ENCODE results near the gene ANGPTL5. TPM values are rescaled to one million over a fixed set of nuclear protein-coding genes. Genes with fewer than 3 reads are reported as not detected.

Gene ANGPTL5
- total and polyA plus RNA-seq, 2 experiments from 2014 or later, result not detected

DNA sequence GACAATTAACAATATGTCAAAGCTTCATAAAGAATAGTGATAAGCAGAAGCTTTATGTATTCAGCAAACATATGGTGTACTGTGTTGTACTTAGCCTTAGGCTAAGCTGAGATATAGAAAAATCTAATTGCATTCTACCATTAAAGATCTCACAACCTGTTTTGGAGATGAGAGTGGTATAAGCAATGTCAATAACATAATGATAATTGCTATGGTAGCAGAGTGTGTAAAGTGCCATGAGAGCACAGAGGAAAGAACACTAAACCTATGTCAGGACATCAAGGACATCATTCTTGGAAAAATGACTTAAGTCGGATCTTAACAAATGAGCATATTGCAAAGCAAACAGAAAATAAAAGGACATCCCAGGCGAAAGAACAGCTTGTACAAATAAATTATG is 28.6 kb upstream of the ANGPTL5 start:
- Mint-ChIP-seq H3K36me3 (ENCODE audit: low read depth) (no peaks in the 10 kb centered on the region), H3K4me1 (0 out of 3 replicates have a peak, but pooled peaks cover 8% of the 10 kb centered on the region), H3K27me3 (ENCODE audit: insufficient read depth, low read depth, poor library complexity) (peaks cover 1% of the 10 kb centered on the region), H3K9me3 (no peaks in the 10 kb centered on the region), H3K27ac (no peak overlapping the region), H3K4me3 (no peak overlapping the region)
- no peak overlapping the region for H2AFZ ChIP-seq
- H4K20me1 ChIP-seq (replicated peaks; ENCODE audit: insufficient read depth), result no peaks in the 10 kb centered on the region
- H3F3A ChIP-seq (replicated peaks; ENCODE audit: low read depth), result no peaks in the 10 kb centered on the region
- ATAC-seq (no peak), DNase-seq (ENCODE audit: low spot score) (no peak)
- H3K4me2 ChIP-seq, result no peak overlapping the region
- H3K9me2 ChIP-seq (ENCODE audit: insufficient read depth), result no peaks in the 10 kb centered on the region
- no peak overlapping the region for H3K4me3 ChIP-seq
- H3K36me3 ChIP-seq (ENCODE audit: insufficient read depth), result no peaks in the 10 kb centered on the region
- H3K27ac ChIP-seq (ENCODE audit: low read depth), result no peak overlapping the region
- peaks cover 4% of the 10 kb centered on the region; the same call in 1 of the 2 replicates for H3K4me1 ChIP-seq (ENCODE audit: insufficient read depth)
- TF ChIP-seq, protein P1, sequence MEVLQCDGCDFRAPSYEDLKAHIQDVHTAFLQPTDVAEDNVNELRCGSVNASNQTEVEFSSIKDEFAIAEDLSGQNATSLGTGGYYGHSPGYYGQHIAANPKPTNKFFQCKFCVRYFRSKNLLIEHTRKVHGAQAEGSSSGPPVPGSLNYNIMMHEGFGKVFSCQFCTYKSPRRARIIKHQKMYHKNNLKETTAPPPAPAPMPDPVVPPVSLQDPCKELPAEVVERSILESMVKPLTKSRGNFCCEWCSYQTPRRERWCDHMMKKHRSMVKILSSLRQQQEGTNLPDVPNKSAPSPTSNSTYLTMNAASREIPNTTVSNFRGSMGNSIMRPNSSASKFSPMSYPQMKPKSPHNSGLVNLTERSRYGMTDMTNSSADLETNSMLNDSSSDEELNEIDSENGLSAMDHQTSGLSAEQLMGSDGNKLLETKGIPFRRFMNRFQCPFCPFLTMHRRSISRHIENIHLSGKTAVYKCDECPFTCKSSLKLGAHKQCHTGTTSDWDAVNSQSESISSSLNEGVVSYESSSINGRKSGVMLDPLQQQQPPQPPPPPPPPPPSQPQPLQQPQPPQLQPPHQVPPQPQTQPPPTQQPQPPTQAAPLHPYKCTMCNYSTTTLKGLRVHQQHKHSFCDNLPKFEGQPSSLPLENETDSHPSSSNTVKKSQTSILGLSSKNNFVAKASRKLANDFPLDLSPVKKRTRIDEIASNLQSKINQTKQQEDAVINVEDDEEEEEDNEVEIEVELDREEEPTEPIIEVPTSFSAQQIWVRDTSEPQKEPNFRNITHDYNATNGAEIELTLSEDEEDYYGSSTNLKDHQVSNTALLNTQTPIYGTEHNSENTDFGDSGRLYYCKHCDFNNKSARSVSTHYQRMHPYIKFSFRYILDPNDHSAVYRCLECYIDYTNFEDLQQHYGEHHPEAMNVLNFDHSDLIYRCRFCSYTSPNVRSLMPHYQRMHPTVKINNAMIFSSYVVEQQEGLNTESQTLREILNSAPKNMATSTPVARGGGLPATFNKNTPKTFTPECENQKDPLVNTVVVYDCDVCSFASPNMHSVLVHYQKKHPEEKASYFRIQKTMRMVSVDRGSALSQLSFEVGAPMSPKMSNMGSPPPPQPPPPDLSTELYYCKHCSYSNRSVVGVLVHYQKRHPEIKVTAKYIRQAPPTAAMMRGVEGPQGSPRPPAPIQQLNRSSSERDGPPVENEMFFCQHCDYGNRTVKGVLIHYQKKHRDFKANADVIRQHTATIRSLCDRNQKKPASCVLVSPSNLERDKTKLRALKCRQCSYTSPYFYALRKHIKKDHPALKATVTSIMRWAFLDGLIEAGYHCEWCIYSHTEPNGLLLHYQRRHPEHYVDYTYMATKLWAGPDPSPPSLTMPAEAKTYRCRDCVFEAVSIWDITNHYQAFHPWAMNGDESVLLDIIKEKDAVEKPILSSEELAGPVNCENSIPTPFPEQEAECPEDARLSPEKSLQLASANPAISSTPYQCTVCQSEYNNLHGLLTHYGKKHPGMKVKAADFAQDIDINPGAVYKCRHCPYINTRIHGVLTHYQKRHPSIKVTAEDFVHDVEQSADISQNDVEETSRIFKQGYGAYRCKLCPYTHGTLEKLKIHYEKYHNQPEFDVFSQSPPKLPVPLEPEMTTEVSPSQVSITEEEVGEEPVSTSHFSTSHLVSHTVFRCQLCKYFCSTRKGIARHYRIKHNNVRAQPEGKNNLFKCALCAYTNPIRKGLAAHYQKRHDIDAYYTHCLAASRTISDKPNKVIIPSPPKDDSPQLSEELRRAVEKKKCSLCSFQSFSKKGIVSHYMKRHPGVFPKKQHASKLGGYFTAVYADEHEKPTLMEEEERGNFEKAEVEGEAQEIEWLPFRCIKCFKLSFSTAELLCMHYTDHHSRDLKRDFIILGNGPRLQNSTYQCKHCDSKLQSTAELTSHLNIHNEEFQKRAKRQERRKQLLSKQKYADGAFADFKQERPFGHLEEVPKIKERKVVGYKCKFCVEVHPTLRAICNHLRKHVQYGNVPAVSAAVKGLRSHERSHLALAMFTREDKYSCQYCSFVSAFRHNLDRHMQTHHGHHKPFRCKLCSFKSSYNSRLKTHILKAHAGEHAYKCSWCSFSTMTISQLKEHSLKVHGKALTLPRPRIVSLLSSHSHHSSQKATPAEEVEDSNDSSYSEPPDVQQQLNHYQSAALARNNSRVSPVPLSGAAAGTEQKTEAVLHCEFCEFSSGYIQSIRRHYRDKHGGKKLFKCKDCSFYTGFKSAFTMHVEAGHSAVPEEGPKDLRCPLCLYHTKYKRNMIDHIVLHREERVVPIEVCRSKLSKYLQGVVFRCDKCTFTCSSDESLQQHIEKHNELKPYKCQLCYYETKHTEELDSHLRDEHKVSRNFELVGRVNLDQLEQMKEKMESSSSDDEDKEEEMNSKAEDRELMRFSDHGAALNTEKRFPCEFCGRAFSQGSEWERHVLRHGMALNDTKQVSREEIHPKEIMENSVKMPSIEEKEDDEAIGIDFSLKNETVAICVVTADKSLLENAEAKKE (CRISPR knock-in tag; IDR thresholded peaks at IDR 0.05), result no peak
- no peak for TF ChIP-seq EZH2phosphoT487 (IDR thresholded peaks at IDR 0.05; ENCODE audit: unreplicated experiment)
- TF ChIP-seq ZNF114 (CRISPR knock-in tag; IDR thresholded peaks at IDR 0.05), result no peak
- TF ChIP-seq ZNF331 (CRISPR knock-in tag; IDR thresholded peaks at IDR 0.05; ENCODE audit: low read depth), result no peak
- no peak for TF ChIP-seq NANOG (IDR thresholded peaks at IDR 0.05; ENCODE audit: borderline replicate concordance)
- TF ChIP-seq STAT1 (IDR thresholded peaks at IDR 0.05; ENCODE audit: unreplicated experiment), result no peak
- TF ChIP-seq POLR2AphosphoS5 (IDR thresholded peaks at IDR 0.05; ENCODE audit: low read depth), result no peak
- TF ChIP-seq, protein P2, sequence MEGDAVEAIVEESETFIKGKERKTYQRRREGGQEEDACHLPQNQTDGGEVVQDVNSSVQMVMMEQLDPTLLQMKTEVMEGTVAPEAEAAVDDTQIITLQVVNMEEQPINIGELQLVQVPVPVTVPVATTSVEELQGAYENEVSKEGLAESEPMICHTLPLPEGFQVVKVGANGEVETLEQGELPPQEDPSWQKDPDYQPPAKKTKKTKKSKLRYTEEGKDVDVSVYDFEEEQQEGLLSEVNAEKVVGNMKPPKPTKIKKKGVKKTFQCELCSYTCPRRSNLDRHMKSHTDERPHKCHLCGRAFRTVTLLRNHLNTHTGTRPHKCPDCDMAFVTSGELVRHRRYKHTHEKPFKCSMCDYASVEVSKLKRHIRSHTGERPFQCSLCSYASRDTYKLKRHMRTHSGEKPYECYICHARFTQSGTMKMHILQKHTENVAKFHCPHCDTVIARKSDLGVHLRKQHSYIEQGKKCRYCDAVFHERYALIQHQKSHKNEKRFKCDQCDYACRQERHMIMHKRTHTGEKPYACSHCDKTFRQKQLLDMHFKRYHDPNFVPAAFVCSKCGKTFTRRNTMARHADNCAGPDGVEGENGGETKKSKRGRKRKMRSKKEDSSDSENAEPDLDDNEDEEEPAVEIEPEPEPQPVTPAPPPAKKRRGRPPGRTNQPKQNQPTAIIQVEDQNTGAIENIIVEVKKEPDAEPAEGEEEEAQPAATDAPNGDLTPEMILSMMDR (conservative IDR thresholded peaks at IDR 0.05; ENCODE audit: low read depth in 2 of 2), result no peak
- TF ChIP-seq, protein P3, sequence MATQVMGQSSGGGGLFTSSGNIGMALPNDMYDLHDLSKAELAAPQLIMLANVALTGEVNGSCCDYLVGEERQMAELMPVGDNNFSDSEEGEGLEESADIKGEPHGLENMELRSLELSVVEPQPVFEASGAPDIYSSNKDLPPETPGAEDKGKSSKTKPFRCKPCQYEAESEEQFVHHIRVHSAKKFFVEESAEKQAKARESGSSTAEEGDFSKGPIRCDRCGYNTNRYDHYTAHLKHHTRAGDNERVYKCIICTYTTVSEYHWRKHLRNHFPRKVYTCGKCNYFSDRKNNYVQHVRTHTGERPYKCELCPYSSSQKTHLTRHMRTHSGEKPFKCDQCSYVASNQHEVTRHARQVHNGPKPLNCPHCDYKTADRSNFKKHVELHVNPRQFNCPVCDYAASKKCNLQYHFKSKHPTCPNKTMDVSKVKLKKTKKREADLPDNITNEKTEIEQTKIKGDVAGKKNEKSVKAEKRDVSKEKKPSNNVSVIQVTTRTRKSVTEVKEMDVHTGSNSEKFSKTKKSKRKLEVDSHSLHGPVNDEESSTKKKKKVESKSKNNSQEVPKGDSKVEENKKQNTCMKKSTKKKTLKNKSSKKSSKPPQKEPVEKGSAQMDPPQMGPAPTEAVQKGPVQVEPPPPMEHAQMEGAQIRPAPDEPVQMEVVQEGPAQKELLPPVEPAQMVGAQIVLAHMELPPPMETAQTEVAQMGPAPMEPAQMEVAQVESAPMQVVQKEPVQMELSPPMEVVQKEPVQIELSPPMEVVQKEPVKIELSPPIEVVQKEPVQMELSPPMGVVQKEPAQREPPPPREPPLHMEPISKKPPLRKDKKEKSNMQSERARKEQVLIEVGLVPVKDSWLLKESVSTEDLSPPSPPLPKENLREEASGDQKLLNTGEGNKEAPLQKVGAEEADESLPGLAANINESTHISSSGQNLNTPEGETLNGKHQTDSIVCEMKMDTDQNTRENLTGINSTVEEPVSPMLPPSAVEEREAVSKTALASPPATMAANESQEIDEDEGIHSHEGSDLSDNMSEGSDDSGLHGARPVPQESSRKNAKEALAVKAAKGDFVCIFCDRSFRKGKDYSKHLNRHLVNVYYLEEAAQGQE (IDR thresholded peaks at IDR 0.05; ENCODE audit: unreplicated experiment), result no peak
- no peak for TF ChIP-seq CREB1 (CRISPR knock-in tag; IDR thresholded peaks at IDR 0.05; ENCODE audit: low read depth)
- TF ChIP-seq, protein P4, sequence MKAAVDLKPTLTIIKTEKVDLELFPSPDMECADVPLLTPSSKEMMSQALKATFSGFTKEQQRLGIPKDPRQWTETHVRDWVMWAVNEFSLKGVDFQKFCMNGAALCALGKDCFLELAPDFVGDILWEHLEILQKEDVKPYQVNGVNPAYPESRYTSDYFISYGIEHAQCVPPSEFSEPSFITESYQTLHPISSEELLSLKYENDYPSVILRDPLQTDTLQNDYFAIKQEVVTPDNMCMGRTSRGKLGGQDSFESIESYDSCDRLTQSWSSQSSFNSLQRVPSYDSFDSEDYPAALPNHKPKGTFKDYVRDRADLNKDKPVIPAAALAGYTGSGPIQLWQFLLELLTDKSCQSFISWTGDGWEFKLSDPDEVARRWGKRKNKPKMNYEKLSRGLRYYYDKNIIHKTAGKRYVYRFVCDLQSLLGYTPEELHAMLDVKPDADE (IDR thresholded peaks at IDR 0.05), result no peak
- no peak for TF ChIP-seq EZH2 (IDR thresholded peaks at IDR 0.05; ENCODE audit: low read depth, unreplicated experiment)
- no peak for TF ChIP-seq JUNB (IDR thresholded peaks at IDR 0.05; ENCODE audit: unreplicated experiment)
- H3K27me3 ChIP-seq (ENCODE audit: insufficient read depth), result no peaks in the 10 kb centered on the region
- no peaks in the 10 kb centered on the region for H3K79me2 ChIP-seq (replicated peaks; ENCODE audit: insufficient read depth)

Measured in GM23338 (cell line).